Sigmoid colon (tissue), 7 donors: ENCODE results near the gene ERBB2. TPM values are rescaled to one million over a fixed set of nuclear protein-coding genes. Genes with fewer than 3 reads are reported as not detected.

ENCODE experiments used
- DNase-seq: peaks from one replicate; pipeline ENCODE4 v3.0.0-alpha.2; 2019
- H3K27ac ChIP-seq, 4 donors: fragments of 200-600 bp; sonication (generic); one replicate each; pipeline ENCODE4 v1.5.1; 2016 to 2019; ENCODE audit warnings: mild to moderate bottlenecking in 1 of 4
- H3K27me3 ChIP-seq, 3 donors: fragments of 200-600 bp; sonication (generic); one replicate each; pipeline ENCODE4 v1.5.1; 2019; ENCODE audit warnings: mild to moderate bottlenecking in 1 of 3
- H3K36me3 ChIP-seq, 4 donors: fragments of 200-600 bp; sonication (generic); one replicate each; pipeline ENCODE4 v1.5.1; 2016 to 2019
- H3K4me1 ChIP-seq, 4 donors: fragments of 200-600 bp; sonication (generic); one replicate each; pipeline ENCODE4 v1.5.1; 2017 to 2019
- H3K4me3 ChIP-seq, 4 donors: fragments of 200-600 bp; sonication (generic); one replicate each; pipeline ENCODE4 v1.5.1; 2017 to 2019; ENCODE audit warnings: mild to moderate bottlenecking in 2 of 4, moderate library complexity in 1 of 4
- H3K9me3 ChIP-seq, 4 donors: fragments of 200-600 bp in 3 of 4; sonication (generic) in 3 of 4; one replicate each; pipeline versions ENCODE4 v1.5.1 to v1.6.1; 2013 to 2019
- EP300 ChIP-seq, 4 donors: sonication (generic); formaldehyde crosslinking; IDR thresholded peaks; one replicate each; pipeline ENCODE4 v1.6.1; 2017; ENCODE audit warnings: antibody characterized with exemption in 4 of 4
- POLR2A ChIP-seq, 2 donors: fragments of 450-650 bp; IDR thresholded peaks; one replicate each; pipeline ENCODE4 v1.6.1; 2016; ENCODE audit warnings: antibody characterized with exemption in 2 of 2, mild to moderate bottlenecking in 2 of 2, moderate library complexity in 2 of 2
- POLR2AphosphoS5 ChIP-seq, 4 donors: sonication (generic); formaldehyde crosslinking; IDR thresholded peaks; one replicate each; pipeline ENCODE4 v1.6.1; 2017; ENCODE audit warnings: antibody characterized with exemption in 4 of 4
- WGBS, 2 donors: extraction: QIAGEN DNeasy Blood & Tissue Kit; methylation state at CpG; one replicate each; pipeline ENCODE4 v1.1.7; 2013; 5-methylcytosine and 5-hydroxymethylcytosine counted together
- intact Hi-C: fragments of 100-400 bp; cut with DNase I; formaldehyde crosslinking; loops from one replicate; pipeline ENCODE4 v1.15.1; 2023
- polyA plus RNA-seq, 3 donors: library from polyadenylated mRNA; stranded (reverse); fragments of 200-250 nt; gene quantifications; one replicate each; pipeline ENCODE4 v1.2.3, GENCODE V29; 2013
- total RNA-seq, 4 donors: library from RNA; depleted of rRNA; stranded (reverse); fragments of >200 nt; gene quantifications; one replicate each; pipeline ENCODE4 v1.1.0, GENCODE V29; 2016
- TF ChIP-seq, protein P1 (sequence below), 4 experiments: fragments of 450-650 bp in 3 of 4; fragments of 200-600 bp in 1 of 4; IDR thresholded peaks; one replicate each; pipeline ENCODE4 v1.5.1; 2016 to 2019; ENCODE audit warnings: antibody characterized with exemption in 4 of 4, mild to moderate bottlenecking in 3 of 4, moderate library complexity in 2 of 4
- donor health status: healthy with polysubstance abuse.
- donor health status: Bipolar disorder and iron deficiency.
- donor health status: healthy.

The ERBB2 gene
- total and polyA plus RNA-seq, 7 donors, result 11.8 to 58.9 (median 21.0) TPM

DNA sequence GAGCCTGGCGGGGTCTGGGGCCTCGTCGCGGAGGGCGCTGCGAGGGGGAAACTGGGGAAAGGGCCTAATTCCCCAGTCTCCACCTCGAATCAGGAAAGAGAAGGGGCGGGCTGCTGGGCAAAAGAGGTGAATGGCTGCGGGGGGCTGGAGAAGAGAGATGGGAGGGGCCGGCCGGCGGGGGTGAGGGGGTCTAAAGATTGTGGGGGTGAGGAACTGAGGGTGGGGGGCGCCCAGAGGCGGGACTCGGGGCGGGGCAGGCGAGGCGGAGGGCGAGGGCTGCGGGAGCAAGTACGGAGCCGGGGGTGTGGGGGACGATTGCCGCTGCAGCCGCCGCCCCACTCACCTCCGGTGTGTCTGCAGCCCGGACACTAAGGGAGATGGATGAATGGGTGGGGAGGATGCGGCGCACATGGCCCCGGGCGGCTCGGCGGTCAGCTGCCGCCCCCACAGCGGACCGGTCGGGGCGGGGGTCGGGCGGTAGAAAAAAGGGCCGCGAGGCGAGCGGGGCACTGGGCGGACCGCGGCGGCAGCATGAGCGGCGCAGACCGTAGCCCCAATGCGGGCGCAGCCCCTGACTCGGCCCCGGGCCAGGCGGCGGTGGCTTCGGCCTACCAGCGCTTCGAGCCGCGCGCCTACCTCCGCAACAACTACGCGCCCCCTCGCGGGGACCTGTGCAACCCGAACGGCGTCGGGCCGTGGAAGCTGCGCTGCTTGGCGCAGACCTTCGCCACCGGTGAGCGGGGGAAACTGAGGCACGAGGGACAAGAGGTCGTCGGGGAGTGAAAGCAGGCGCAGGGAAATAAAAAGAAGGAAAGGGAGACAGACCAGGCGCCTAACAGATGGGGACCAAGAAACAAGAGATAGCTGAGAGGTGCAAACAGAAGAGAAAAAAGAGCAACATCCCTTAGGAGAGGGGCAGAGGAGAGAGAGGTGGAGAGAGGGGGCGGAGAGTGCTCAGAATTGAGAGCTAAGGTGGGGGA, 31.6 kb upstream of the ERBB2 start, which contains the start of gene PNMT:
TSS of gene PNMT (plus strand) at position 509 of the 980 bp plus-strand sequence. CDS start at position 532, 23 bp downstream.
- DNase-seq, result no peak
- intact Hi-C loops, result loop anchor here (2.0 kb wide), 1 partner anchor 45 kb away; no protein-coding TSS in a partner anchor
- 1 to 2% methylated on average over 85 of the region's 85 CpGs for WGBS, 2 donors
- Histone ChIP-seq H3K4me1 (peaks cover 0 to 35% (median 26%) of the 10 kb centered on the region in 4 donors), H3K4me3 (peak within 1 kb of the TSS; percentile 6 to 54 (median 41)), H3K27ac (peak within 1 kb of the TSS in 2 of 4 donors; percentile 32 to 52), H3K36me3 (no peaks in the 10 kb centered on the region), H3K9me3 (no peaks in the 10 kb centered on the region), H3K27me3 (peaks cover 39 to 79% (median 60%) of the 10 kb centered on the region in 3 donors)
- TF ChIP-seq POLR2AphosphoS5 (IDR thresholded peaks at IDR 0.05), result no peak
- TF ChIP-seq, protein P1, sequence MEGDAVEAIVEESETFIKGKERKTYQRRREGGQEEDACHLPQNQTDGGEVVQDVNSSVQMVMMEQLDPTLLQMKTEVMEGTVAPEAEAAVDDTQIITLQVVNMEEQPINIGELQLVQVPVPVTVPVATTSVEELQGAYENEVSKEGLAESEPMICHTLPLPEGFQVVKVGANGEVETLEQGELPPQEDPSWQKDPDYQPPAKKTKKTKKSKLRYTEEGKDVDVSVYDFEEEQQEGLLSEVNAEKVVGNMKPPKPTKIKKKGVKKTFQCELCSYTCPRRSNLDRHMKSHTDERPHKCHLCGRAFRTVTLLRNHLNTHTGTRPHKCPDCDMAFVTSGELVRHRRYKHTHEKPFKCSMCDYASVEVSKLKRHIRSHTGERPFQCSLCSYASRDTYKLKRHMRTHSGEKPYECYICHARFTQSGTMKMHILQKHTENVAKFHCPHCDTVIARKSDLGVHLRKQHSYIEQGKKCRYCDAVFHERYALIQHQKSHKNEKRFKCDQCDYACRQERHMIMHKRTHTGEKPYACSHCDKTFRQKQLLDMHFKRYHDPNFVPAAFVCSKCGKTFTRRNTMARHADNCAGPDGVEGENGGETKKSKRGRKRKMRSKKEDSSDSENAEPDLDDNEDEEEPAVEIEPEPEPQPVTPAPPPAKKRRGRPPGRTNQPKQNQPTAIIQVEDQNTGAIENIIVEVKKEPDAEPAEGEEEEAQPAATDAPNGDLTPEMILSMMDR (IDR thresholded peaks at IDR 0.05), result peak in 3 of 4 experiments; percentile 36 to 55 (median 40)

DNA sequence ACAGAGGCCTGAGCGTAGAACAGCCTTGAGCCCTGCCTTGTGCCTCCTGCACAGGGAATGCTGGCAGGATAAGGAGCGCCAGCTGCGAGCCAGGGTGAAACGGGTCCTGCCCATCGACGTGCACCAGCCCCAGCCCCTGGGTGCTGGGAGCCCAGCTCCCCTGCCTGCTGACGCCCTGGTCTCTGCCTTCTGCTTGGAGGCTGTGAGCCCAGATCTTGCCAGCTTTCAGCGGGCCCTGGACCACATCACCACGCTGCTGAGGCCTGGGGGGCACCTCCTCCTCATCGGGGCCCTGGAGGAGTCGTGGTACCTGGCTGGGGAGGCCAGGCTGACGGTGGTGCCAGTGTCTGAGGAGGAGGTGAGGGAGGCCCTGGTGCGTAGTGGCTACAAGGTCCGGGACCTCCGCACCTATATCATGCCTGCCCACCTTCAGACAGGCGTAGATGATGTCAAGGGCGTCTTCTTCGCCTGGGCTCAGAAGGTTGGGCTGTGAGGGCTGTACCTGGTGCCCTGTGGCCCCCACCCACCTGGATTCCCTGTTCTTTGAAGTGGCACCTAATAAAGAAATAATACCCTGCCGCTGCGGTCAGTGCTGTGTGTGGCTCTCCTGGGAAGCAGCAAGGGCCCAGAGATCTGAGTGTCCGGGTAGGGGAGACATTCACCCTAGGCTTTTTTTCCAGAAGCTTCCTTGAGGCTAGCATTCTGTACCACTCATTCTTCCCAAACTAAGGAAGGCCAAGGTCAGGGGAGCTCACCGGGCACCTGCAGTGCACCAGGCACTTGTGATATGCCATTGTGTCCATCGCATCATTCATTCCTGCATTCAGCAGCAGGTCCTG, 29.7 kb upstream of the ERBB2 start:
- Histone ChIP-seq H3K27ac (no peak overlapping the region), H3K36me3 (no peaks in the 10 kb centered on the region), H3K4me3 (no peak overlapping the region), H3K4me1 (peaks cover 0 to 29% (median 26%) of the 10 kb centered on the region in 4 donors), H3K27me3 (peaks cover 39 to 74% (median 60%) of the 10 kb centered on the region in 3 donors), H3K9me3 (no peaks in the 10 kb centered on the region)
- TF ChIP-seq EP300 (IDR thresholded peaks at IDR 0.05), result no peak
- TF ChIP-seq, protein P1 (IDR thresholded peaks at IDR 0.05), result no peak
- TF ChIP-seq POLR2A (IDR thresholded peaks at IDR 0.05), result no peak
- TF ChIP-seq POLR2AphosphoS5 (IDR thresholded peaks at IDR 0.05), result no peak
- 89 to 93% methylated on average over 23 of the region's 23 CpGs for WGBS, 2 donors
- intact Hi-C loops, result loop anchor here (2.0 kb wide), 1 partner anchor 47 kb away; no protein-coding TSS in a partner anchor
- no peak for DNase-seq

DNA sequence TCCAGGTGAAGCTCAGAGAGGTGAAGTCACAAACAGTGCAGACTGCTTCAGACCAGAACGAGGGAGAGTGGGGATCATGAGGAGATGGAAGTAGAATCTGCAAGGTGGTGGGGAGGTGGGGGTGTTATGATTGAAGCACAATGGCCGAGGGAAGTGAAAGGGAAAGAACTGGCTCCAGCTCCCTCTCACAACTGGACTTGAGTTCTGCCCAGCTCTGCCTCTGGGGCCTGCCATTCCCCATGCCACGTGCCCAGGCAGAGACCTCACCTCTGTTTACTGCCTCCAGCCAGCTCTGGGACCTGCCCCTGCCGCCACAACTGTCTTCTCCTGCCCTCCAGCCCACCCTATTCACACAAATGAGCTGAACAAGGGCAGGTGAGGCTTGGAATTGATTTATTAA, 29.1 kb upstream of the ERBB2 start:
- Histone ChIP-seq H3K27ac (no peak overlapping the region), H3K4me3 (no peak overlapping the region), H3K27me3 (peaks cover 39 to 67% (median 60%) of the 10 kb centered on the region in 3 donors), H3K36me3 (no peaks in the 10 kb centered on the region), H3K9me3 (no peaks in the 10 kb centered on the region), H3K4me1 (peaks cover 0 to 29% (median 26%) of the 10 kb centered on the region in 4 donors)
- no peak for TF ChIP-seq POLR2AphosphoS5 (IDR thresholded peaks at IDR 0.05)
- no peak for TF ChIP-seq POLR2A (IDR thresholded peaks at IDR 0.05)
- no peak for TF ChIP-seq EP300 (IDR thresholded peaks at IDR 0.05)
- TF ChIP-seq, protein P1 (IDR thresholded peaks at IDR 0.05), result no peak
- DNase-seq, result no peak
- 65 to 71% methylated on average over 4 of the region's 4 CpGs for WGBS, 2 donors
- intact Hi-C loops, result no loop called here

DNA sequence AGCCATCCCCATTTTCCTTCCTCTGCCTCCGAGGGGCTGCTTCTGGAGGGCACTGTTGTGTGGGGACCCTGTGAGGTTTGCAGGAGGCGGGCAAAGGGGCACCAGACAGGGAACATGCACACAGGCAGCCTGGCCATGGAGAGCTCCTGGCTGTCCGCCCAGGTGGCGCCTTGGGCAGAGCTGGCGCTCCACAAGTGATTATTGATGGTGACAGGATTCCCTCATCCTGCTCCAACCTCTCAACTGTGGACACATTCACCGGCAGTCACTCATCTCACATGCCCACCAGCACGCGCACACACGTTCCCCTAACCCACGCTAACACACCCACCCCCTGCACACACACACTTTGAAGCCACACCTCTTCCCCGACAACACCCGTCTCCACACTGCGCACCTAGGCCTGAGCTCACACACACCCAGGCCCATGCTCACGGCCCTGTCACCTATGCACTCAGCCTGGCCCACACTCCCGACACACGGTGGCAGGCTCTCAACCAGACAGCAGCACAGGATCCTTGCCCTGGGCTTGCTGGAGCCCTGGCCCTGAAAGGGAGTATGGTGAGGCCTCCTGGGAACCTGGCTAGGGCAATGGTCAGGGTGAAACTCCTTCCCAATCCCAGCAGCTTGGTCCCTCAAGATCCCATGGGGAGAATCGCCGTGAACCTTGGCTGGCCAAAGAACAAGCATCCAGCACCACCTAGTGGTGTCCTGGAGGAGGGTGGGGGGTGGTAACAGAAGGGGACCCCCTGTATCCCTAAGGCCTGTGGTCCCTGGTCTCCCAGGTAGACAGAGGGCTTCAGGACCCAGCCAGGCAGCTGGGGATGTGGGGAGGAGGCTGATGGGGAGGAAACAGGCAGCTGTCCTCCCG, 28.0 kb upstream of the ERBB2 start:
- Histone ChIP-seq H3K36me3 (no peaks in the 10 kb centered on the region), H3K4me1 (peaks cover 0 to 19% (median 19%) of the 10 kb centered on the region in 4 donors), H3K27ac (no peak overlapping the region), H3K9me3 (no peaks in the 10 kb centered on the region), H3K4me3 (no peak overlapping the region), H3K27me3 (peaks cover 33 to 56% (median 51%) of the 10 kb centered on the region in 3 donors)
- intact Hi-C loops, result no loop called here
- TF ChIP-seq, protein P1 (IDR thresholded peaks at IDR 0.05), result peak in 3 of 4 experiments; percentile 23 to 37 (median 35)
- TF ChIP-seq EP300 (IDR thresholded peaks at IDR 0.05), result no peak
- TF ChIP-seq POLR2A (IDR thresholded peaks at IDR 0.05), result no peak
- TF ChIP-seq POLR2AphosphoS5 (IDR thresholded peaks at IDR 0.05), result no peak
- 20 to 51% methylated on average over 19 of the region's 19 CpGs for WGBS, 2 donors
- no peak for DNase-seq
